Measurements from ENCODE around the gene JAKMIP2. TPM values are rescaled to one million over a fixed set of nuclear protein-coding genes. Genes with fewer than 3 reads are reported as not detected.

The JAKMIP2 gene
- total RNA-seq, 1 experiment from 2014 or later, result 10.9 TPM

DNA sequence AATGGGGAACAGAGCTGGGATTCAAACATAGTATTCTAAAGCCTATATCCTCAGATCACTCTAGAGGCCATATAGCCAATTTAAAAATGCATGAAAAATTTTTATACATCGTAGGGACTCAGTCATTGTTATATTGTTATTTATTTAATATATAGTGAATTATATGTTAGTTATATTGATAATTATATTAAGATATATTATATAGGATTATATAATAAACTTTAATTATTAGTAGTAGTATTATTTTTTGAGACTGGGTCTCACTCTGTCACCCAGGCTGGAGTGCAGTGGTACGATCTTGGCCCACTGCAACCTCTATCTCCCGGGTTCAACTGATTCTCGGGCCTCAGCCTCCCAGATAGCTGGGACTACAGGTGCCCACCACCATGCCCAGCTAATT, 206.9 kb downstream of the JAKMIP2 start:
- TF ChIP-seq HMGA2 (CRISPR knock-in tag; IDR thresholded peaks at IDR 0.05), result peak; percentile 94
- TF ChIP-seq, protein P1, sequence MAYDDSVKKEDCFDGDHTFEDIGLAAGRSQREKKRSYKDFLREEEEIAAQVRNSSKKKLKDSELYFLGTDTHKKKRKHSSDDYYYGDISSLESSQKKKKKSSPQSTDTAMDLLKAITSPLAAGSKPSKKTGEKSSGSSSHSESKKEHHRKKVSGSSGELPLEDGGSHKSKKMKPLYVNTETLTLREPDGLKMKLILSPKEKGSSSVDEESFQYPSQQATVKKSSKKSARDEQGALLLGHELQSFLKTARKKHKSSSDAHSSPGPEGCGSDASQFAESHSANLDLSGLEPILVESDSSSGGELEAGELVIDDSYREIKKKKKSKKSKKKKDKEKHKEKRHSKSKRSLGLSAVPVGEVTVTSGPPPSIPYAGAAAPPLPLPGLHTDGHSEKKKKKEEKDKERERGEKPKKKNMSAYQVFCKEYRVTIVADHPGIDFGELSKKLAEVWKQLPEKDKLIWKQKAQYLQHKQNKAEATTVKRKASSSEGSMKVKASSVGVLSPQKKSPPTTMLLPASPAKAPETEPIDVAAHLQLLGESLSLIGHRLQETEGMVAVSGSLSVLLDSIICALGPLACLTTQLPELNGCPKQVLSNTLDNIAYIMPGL (CRISPR knock-in tag; IDR thresholded peaks at IDR 0.05), result no peak
- TF ChIP-seq SMAD4 (CRISPR knock-in tag; IDR thresholded peaks at IDR 0.05), result no peak
- no peak for TF ChIP-seq SMAD3 (CRISPR knock-in tag; IDR thresholded peaks at IDR 0.05; ENCODE audit: borderline replicate concordance)
- TF ChIP-seq IRF2 (CRISPR knock-in tag; IDR thresholded peaks at IDR 0.05; ENCODE audit: borderline replicate concordance, low read depth), result no peak
- no peak for TF ChIP-seq TEAD4 (CRISPR knock-in tag; IDR thresholded peaks at IDR 0.05)
- no peak for TF ChIP-seq ATF1 (CRISPR knock-in tag; IDR thresholded peaks at IDR 0.05)
- no peak for DNase-seq (ENCODE audit: low spot score)
- POLR2A ChIA-PET, result interaction anchor here (1.8 kb wide), 1 partner anchor 121 kb away, joined by 13 read pairs; no protein-coding TSS in a partner anchor
- CTCF ChIA-PET, result interaction anchor here (0.6 to 7.2 kb wide), 12 partner anchors 8 to 178 kb away, joined by 4 to 121 read pairs (median 14); partner anchors contain the start of gene DPYSL3
- Mint-ChIP-seq H3K27me3 (ENCODE audit: low read depth) (no peaks in the 10 kb centered on the region), H3K4me1 (peaks cover 72% of the 10 kb centered on the region), H3K27ac (no peak overlapping the region), H3K9me3 (peaks cover 13% of the 10 kb centered on the region), H3K36me3 (peaks cover 19% of the 10 kb centered on the region), H3K4me3 (no peak overlapping the region)
- no peak for ATAC-seq

DNA sequence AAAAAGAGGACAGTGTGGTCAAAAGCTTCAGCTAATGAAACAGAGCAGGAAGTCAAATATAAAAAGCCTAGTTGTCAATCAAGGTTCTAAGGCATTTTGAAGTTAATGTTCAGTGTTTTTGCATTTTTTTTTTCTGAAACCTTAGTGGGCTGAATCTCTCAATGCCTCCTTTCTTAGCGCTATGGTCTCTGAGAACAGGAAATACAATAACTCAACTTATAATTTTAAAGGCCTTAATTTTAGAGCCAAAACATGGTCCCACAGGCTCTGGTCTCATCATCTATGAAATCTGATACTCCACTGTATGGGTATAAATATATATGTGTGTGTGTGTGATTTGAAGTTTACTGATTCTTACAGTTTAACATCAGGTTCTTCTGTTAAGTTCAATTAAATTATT, 209.3 kb downstream of the JAKMIP2 start:
- DNase-seq (ENCODE audit: low spot score) (no peak), ATAC-seq (no peak)
- TF ChIP-seq, protein P2, sequence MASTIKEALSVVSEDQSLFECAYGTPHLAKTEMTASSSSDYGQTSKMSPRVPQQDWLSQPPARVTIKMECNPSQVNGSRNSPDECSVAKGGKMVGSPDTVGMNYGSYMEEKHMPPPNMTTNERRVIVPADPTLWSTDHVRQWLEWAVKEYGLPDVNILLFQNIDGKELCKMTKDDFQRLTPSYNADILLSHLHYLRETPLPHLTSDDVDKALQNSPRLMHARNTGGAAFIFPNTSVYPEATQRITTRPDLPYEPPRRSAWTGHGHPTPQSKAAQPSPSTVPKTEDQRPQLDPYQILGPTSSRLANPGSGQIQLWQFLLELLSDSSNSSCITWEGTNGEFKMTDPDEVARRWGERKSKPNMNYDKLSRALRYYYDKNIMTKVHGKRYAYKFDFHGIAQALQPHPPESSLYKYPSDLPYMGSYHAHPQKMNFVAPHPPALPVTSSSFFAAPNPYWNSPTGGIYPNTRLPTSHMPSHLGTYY (CRISPR knock-in tag; IDR thresholded peaks at IDR 0.05), result no peak
- TF ChIP-seq CBFB (CRISPR knock-in tag; IDR thresholded peaks at IDR 0.05; ENCODE audit: low read depth) (no peak), ESRRA (CRISPR knock-in tag; IDR thresholded peaks at IDR 0.05; ENCODE audit: borderline replicate concordance) (no peak), NFYB (CRISPR knock-in tag; conservative IDR thresholded peaks at IDR 0.05; ENCODE audit: low read depth) (no peak), TEAD4 (CRISPR knock-in tag; IDR thresholded peaks at IDR 0.05) (no peak), RORB (CRISPR knock-in tag; IDR thresholded peaks at IDR 0.05) (no peak), SOX15 (CRISPR knock-in tag; IDR thresholded peaks at IDR 0.05) (no peak), ZNF219 (CRISPR knock-in tag; IDR thresholded peaks at IDR 0.05; ENCODE audit: borderline replicate concordance) (no peak), NR3C1 (CRISPR knock-in tag; conservative IDR thresholded peaks at IDR 0.05; ENCODE audit: low read depth) (no peak), ZNF416 (CRISPR knock-in tag; IDR thresholded peaks at IDR 0.05) (no peak)
- TF ChIP-seq, protein P3, sequence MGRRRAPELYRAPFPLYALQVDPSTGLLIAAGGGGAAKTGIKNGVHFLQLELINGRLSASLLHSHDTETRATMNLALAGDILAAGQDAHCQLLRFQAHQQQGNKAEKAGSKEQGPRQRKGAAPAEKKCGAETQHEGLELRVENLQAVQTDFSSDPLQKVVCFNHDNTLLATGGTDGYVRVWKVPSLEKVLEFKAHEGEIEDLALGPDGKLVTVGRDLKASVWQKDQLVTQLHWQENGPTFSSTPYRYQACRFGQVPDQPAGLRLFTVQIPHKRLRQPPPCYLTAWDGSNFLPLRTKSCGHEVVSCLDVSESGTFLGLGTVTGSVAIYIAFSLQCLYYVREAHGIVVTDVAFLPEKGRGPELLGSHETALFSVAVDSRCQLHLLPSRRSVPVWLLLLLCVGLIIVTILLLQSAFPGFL (CRISPR knock-in tag; IDR thresholded peaks at IDR 0.05; ENCODE audit: borderline replicate concordance), result no peak
- TF ChIP-seq, protein P4, sequence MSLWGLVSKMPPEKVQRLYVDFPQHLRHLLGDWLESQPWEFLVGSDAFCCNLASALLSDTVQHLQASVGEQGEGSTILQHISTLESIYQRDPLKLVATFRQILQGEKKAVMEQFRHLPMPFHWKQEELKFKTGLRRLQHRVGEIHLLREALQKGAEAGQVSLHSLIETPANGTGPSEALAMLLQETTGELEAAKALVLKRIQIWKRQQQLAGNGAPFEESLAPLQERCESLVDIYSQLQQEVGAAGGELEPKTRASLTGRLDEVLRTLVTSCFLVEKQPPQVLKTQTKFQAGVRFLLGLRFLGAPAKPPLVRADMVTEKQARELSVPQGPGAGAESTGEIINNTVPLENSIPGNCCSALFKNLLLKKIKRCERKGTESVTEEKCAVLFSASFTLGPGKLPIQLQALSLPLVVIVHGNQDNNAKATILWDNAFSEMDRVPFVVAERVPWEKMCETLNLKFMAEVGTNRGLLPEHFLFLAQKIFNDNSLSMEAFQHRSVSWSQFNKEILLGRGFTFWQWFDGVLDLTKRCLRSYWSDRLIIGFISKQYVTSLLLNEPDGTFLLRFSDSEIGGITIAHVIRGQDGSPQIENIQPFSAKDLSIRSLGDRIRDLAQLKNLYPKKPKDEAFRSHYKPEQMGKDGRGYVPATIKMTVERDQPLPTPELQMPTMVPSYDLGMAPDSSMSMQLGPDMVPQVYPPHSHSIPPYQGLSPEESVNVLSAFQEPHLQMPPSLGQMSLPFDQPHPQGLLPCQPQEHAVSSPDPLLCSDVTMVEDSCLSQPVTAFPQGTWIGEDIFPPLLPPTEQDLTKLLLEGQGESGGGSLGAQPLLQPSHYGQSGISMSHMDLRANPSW (CRISPR knock-in tag; conservative IDR thresholded peaks at IDR 0.05; ENCODE audit: low read depth), result no peak
- Mint-ChIP-seq H3K4me3 (no peak overlapping the region), H3K9me3 (no peaks in the 10 kb centered on the region), H3K4me1 (peaks cover 81% of the 10 kb centered on the region), H3K27me3 (ENCODE audit: low read depth) (no peaks in the 10 kb centered on the region), H3K36me3 (peaks cover 9% of the 10 kb centered on the region), H3K27ac (peak overlapping the region; percentile 70; the same call in 1 of the 2 replicates)
- ChIA-PET CTCF (interaction anchor here (1.0 to 7.2 kb wide), 3 partner anchors 11 to 176 kb away, joined by 3 to 121 read pairs (median 10); no protein-coding TSS in a partner anchor), POLR2A (no interaction called here)
